CD4-positive, alpha-beta T cell treated with Interleukin-6 at 100 ng/mL for 8 hours (primary cell): ENCODE data around the gene CDC14B.
"Not testable (repeated sequence)": the region's sequence is repeated elsewhere in the genome, so short reads cannot be mapped to it uniquely, and the experiment has no call there.

Source experiments
- DNase-seq: peaks from one replicate; pipeline ENCODE4 v3.0.0-alpha.2; 2020; ENCODE audit warnings: mixed read lengths, low spot score

The CDC14B gene

DNA sequence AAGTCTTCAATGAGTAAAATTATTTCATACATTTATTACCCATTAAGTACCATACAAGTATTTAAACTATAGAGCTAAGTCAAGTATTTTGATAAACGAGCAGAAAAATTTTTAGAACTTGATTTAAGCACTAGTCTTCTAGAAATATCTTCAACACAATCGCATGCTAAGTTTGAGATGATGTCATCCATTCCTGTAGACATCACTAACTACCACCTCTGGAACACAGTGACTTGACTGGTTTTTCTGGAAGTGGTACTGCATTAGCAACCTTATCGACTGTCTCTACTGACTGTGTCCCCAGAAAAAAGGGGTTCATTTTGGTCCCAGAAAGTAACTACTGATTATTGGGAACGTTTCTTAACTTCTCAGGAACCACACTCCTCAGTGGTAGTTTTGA, 69.0 kb downstream of the CDC14B start:
- no peak for DNase-seq

DNA sequence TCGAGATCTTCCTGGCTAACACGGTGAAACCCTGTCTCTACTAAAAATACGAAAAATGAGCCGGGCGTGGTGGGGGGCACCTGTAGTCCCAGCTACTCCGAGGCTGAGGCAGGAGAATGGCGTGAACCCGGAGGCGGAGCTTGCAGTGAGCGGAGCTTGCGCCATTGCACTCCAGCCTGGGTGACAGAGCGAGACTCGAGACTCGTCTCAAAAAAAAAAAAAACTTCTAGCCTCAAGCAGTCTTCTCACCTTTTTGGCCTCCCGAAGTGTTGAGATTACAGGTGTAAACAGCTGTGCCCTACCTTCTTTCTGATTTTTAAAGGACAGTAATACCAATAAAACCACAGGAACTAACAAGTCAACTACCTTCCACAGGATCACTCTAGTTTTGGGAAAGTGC, 76.5 kb downstream of the CDC14B start:
- not testable (repeated sequence) for DNase-seq

DNA sequence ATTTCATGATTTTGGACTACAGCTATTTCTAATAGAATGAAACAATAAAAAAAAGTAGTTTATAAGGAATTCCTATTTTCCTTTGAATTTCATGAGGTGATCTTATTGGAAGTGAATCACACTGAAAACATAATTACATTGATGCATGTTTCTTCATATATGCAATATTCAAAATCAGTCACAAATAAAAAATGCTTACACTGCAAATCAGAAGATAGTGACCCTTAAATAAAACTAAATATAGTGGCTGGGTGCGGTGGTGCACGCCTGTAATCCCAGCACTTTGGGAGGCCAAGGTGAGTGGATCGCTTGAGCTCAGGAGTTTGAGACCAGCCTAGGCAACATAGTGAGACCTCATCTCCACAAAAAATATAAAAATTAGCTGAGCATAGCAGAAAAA, 79.5 kb downstream of the CDC14B start:
- no peak for DNase-seq

DNA sequence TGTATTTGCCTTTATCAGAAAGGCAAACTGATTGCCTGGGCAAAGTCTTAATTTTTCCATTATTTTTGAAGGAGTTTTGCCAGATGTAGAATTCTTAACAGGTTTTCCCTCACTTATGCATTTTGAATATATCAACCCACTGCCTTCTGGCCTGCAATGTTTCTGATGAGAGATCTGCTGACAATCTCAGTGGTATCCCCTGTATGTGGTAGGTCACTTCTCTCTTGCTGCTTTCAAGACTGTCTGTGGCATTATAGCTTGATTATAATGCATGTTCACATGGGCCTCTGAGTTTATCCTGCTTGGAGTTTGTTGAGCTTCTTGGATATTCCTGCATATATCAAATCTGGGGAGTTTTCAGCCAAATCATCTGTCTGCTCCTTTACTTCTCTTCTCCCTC, 87.5 kb downstream of the CDC14B start:
- DNase-seq: no peak

DNA sequence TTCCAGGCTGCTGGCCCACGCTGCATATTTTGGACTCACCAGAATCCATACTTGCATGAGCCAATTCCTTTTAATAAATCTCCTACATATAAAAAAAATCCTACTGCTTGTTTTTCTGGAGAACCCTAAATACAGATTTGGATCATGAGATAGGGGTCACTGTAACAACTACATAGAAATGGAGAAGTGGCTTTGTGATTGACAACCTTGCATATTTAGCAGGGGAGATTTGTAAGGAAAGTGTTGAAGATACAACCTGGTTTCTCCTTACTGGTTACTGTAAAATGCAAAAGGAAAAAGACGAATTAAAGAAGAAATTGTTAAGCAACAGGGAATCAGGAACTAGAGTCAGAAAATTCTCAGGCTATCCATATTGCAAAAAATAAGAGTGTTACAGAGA, 94.9 kb downstream of the CDC14B start:
- DNase-seq: no peak

DNA sequence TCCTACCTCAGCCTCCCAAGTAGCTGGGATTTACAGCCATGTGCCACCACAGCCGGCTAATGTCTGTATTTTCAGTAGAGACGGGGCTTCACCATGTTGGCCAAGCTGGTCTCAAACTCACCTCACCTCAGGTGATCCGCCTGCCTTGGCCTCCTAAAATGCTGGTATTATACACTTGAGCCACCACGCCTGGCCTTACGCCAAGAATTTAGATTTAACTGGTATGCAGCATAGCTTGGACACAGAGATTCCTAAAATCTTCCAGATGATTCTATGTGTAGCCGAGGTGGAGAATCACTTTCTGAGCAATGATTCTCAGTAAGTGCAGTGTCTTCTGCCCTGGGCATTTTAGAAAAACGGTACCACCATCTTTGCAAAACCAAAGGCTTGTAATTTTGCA, 95.6 kb downstream of the CDC14B start:
- DNase-seq: no peak

DNA sequence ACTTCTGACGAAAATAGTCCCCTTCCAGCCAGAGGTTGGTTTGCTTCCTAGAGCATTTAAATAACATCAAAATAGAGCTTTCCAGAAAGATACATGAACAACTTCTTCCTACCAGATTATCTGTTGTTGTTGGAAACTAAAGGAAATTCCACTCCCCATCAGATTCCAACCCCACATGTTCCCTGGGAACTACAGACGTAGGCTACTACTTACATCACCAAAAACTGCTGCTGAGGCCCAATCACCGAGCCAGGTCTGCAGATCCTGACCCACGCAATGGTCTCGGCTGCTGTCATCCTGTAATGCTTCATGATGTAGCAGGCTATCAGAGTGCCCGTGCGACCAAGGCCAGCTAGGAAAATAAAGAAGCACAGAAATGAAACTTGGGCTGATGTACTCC, 96.3 kb downstream of the CDC14B start:
- no peak for DNase-seq

DNA sequence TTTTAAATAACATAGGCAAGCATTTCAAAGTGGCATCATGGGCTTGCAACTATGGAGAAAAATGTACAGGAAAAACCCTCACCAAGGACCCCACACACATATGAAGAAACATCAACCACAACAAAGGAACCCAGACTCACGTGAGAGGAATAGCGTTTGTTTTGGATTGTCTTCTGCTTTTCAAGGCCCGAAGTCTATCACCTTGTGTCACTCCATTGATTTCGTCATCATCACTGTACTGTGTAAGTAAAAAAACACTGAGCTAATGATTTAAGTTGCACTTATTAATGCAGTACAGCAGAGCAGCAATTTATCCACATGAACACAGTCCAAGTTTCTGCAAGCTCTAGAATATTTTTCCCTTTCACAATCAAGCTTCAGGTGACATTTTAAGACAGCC, 97.3 kb downstream of the CDC14B start:
- DNase-seq: no peak

DNA sequence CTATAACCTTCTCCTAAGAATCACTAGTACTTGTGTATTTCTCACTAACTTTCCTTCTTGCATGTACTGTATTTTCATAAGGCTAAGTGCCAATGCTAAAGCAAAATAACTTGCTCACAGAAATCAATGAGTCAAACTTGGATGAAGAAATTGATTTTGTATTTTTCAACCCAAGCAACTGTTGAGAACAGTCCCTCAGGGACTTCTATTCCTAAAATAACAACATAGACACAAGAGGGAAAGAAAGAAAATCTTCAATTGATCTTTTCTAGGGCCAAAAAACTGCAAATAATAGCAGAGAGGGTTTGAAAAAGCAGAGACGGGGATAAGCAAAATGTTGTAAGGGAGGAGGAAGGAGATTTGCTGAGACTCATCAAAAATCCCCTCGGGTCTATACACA, 99.9 kb downstream of the CDC14B start:
- no peak for DNase-seq

DNA sequence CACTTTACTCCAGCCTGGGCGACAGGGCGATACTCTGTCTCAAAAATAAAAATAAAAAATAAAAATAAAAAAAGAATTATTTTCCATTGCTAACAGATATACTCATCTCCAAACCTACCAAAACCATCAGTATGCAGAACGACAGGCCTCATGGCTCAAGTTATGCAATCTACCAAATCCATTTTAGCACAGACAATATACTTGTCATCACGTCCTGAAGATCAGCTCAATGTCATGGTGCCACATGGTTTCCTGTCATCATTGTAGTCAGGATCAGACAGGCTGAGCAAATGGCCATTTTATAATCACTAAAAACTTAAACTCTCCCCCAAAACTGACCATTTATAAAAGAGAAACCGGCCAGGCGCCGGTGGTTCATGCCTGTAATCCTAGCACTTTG, 100.5 kb downstream of the CDC14B start:
- no peak for DNase-seq

DNA sequence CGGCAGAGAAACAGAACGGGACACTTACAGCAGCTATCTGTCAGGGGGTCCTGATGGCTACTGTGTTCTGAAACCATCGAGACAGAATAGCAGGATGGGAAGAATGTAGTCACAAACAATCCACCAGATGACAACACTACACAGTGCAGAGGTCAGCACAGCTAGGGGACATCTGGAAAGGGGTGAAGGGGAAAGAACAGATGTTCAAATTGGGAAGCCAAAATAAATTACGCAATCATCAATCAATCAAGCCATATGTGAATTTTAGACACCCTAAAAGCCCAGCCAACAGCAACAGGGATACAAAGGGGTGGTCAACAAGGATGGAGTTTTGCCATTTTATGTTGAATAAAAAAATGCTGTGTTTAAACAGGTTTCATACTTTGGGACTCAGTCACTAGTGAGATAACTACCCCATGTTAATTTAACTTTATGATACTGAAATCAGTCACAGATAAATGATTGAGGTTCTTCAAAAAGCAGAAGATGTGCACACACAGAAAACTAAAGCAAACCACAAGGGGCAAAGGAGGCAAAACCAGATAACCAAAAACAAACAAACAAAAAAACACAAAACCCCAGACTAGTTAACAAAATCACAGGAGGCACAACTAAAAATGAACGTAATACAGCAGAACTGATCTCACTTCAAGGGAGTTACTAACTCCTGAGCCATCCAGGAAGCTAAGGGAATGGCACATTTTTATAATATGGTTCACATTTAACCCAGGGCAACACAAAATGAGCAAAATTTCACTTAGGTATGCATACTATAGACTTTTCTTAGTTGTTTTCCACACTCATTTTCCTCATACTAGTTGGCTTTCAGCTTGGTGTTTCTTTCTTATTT, 103.8 kb downstream of the CDC14B start:
- no peak for DNase-seq

DNA sequence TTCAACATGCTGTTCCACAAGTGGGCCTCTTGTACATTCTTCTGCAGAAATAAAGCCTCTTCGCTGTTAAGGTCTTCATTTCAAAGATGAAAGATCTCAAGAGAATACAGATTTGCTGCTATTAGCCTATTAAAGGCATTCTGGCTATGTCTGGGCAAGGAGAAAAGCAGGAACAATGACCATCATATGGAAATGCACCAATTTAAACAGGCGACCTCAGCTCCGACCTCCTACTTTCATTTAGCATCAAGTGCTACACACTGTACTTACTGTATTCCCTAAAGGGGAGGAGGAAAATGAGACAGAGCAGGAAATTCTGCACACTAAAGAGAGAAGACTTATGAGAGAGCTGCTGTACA, 104.9 kb downstream of the CDC14B start:
- DNase-seq: no peak

DNA sequence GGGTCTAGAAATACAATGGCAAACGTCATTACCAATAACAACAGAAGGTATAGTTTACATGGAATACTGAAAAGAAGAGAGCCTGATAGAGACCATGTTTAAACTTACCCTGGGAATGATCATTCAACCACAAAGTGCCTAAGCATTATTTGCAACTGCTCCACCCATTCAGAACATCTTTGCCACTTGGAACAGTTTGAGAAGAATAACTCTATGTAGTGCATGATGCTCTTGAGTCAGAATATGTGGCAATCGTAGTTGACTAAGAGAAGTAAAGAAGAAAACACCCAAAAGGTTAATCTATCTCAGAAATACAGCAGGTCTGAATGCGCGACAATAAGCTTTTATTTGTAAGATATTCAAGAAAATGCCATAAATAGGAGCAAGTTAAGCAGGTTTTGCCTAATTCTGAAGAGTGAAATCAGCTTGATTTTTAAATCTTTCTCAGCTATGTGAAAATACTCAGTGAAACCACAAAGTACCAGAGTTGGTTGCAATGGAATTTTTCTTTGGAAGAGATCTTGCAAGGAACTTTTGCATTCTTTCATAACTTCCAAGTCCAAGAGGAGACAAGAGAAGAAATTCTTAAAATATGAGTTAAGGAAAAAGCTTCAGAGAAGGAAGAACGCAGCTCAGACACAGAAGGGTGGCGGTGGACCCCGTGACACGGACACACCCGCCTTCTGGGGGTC, 105.4 kb downstream of the CDC14B start:
- no peak for DNase-seq

DNA sequence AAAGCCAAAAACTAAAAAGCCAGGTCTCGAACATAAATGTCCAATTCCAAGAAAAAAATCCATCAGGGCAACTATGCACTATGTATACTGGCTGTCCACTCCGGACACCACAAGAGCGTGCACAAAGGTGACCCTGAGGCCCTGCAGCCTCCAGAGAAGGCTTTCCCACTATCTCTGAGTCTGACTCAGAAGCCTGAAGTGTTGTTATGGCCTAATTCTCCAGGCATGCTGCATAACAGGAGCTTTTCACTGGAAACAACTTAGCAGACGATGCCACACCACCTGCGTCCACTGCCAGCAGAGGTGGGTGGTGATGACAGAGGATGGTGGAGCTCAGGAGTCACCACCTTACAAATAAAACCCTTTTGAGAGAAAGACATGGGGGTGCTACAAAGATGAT, 106.0 kb downstream of the CDC14B start:
- no peak for DNase-seq

DNA sequence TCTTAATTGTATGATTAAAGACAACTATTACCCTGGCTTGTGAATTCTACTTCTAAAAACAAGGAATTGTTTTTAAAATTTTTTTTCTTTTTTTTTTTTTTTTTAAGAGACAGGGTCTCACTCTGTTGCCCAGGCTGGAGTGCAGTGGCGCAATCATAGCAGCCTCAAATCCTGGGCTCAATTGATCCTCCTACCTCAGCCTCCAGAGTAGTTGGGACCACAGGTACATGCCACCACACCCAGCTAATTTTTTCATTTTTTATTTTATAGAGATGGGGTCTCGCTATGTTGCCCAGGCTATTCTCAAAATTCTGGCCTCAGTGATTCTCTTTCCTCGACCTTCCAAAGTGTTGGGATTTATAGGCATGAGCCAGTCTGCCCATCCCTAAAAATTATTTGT, 107.4 kb downstream of the CDC14B start:
- no peak for DNase-seq

DNA sequence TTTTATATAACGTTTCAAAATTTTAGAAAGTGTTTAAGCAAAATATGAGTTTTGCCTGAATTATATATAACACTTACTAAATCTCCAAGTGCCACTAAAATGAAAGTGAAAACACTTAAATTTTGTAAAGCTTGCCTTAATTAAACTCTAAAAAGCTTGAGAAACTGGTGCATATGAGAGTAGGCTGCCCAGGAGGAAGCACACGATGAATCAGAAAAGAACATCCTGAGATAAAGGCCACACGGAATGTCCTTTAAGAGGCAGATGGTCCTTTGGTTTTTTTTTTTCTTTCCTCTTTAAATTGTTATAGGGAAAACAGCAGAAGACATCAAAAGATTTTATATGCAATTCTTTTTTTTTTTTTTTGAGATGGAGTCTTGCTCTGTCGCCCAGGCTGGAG, 109.4 kb downstream of the CDC14B start:
- no peak for DNase-seq

DNA sequence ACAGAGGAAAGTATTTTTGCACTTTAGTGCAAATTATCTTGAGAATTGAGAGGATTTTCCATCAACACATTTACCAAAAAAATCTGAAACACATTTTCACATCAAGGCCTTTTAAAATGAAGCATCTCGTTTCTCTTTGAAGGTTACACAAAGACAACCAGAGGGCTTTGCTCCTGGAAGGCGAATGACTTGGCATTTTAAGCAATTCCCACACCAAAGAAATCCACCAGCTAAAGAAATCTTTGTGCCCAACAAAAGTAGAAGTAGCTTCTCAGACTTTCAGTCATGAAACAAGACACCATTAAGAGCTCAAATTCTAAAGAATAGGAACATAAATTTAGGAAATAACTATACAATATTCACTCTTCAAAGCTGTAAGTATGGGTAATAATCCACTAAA, 109.8 kb downstream of the CDC14B start:
- DNase-seq: no peak

DNA sequence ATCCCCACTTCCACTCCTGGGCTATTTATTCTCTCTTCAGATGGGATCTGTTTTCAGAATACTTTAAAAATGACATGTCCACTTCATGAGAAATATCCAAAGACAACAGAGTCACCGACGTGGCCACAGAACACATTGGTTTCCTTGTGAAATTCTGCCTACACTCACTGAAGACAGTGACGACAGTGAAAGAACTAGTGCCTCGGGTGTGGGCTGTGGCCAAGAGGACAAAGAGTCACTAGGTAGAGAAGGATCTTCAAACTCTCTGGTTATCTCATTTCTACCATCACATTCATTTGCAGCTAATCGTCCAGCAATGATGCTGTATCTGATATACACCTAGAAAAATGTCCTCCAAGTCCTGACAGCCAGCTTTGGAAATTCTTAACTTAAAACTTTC, 110.6 kb downstream of the CDC14B start:
- no peak for DNase-seq

DNA sequence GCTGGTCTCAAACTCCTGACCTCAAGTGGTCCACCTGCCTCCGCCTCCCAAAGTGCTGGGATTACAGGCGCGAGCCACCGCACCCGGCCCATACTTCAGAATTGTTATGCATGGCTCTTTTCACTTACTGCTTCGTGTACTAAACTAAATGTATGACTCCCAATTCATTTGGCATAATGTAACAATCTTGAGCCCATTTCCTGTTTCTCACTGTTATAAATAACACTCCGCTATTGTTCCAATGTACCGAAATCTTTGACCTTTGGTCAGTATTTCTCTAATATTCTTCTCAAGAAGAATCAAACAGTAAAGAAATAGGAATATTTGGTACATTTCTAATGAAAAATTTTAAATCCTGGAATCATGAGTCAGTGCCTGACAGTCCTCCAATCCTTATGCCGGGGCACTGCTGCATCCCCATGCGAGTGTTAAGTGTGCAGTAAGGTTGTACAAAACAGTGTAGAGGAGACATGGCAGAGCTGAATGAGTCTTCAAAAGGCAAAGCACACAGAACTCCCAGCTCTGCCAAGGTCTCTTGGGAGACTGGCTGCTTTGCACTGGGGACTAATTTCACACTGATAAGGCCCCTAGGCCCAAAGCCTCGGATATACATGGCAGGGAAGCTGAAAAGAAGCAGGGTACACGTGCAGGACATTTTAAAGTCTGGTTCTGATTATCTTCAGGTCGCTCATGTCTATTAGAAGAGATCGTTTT, 111.3 kb downstream of the CDC14B start:
- no peak for DNase-seq

DNA sequence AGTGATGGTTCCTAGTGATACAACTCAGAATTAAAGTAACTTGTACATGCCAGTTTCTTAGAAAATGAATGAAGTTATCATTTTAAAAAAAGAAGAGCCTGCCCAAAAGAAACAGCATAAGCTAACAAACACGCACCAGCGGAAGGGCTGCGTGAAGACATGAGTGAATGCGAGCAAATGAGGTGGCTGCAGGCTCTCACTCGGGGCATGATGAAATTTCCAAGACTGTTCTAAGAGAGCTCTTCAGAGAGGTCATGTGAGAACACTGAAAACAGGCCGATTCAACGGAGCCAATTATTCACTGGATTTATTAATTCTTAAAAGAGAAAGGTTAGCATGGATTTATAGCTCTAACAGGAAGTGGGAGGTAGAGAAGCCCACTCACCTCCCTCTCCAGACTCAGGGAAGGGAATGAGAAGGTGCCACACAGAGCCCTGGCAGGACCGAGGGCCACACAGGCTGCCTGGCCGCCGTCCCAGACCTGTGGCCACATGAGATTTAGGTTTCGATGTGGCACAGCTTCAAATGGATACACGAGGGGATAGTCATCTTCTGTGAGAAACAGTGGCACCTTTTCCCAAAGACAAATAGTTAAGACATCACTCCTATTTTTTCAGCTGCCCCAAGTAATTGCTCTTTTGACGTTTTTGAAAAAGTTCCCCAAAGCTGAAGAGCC, 114.2 kb downstream of the CDC14B start:
- no peak for DNase-seq

DNA sequence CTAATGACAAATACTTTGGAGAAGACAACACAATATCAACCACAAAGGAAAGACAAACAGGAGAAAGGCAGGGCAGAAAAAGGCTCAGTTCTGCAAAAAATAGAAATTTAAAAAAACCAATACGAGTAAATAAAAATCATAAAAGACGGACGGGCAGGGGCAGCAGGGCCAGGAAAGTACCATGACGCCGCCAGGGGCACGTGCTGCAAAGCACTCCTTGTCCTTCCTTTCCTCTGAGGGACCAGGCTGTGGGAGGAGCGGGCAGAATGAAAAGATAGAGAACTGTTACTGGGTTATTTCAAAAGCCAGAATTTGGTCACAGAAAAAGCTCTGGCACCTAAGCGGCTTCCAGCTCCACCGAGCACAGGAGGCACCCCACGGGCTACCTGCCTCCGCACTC, 115.7 kb downstream of the CDC14B start:
- no peak for DNase-seq

DNA sequence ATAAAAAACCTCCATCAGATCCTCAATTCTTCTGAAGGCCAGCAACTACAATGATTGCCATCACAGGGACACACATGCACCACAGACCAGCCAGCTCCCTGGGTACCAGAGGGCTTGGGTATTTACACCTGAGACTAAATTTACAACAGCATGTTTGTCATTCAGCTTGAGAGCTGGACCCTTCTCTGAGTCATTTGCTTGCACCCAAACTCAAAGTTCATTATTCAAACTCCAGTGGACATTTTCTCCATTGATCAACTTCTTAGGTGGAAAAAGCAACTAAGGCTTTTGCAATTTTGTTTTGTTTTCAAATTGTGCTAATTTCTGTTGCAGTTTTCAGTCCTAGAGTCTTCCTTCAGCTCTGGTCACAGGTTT, 116.3 kb downstream of the CDC14B start:
- DNase-seq: not testable (repeated sequence)
